ENCODE data around the gene RBM43.
A peak's percentile ranks its signal among the peaks of the same experiment; 100 is the strongest.
"Not testable (repeated sequence)": the region's sequence is repeated elsewhere in the genome, so short reads cannot be mapped to it uniquely, and the experiment has no call there.

RBM43 gene

GRCh38 chr2:151267537-151267936 is 5.9 kb upstream of the RBM43 start:
- no peak for ATAC-seq

- ATAC-seq, result no peak
These were observed 4.3 kb upstream of the RBM43 start for GRCh38 chr2:151265991-151266390.

- ATAC-seq, result no peak
These were observed 2.6 kb upstream of the RBM43 start for GRCh38 chr2:151264157-151264825.

- no peak for ATAC-seq
These were observed 966 bp upstream of the RBM43 start for GRCh38 chr2:151262629-151263028.

GRCh38 chr2:151261977-151262291 is 271 bp upstream of the RBM43 start:
- no peak for ATAC-seq

GRCh38 chr2:151260573-151261230 is 961 bp downstream of the RBM43 start:
- peak in 1 of 2 donors; percentile 8 for ATAC-seq

- ATAC-seq, result no peak
These were observed 3.5 kb downstream of the RBM43 start for GRCh38 chr2:151258121-151258520.

- ATAC-seq, result no peak
These were observed 9.0 kb downstream of the RBM43 start for GRCh38 chr2:151252646-151253045.

GRCh38 chr2:151251012-151251411 is 10.7 kb downstream of the RBM43 start:
- ATAC-seq, result no peak

- no peak for ATAC-seq
These were observed 14.2 kb downstream of the RBM43 start for GRCh38 chr2:151247432-151247831.

- no peak for ATAC-seq
These were observed 15.5 kb downstream of the RBM43 start for GRCh38 chr2:151246152-151246551.

- no peak for ATAC-seq
These were observed 18.2 kb downstream of the RBM43 start for GRCh38 chr2:151243468-151243867.

- ATAC-seq, result no peak
These were observed 20.4 kb downstream of the RBM43 start for GRCh38 chr2:151241224-151241623.

- ATAC-seq, result no peak
These were observed 21.2 kb downstream of the RBM43 start for GRCh38 chr2:151240433-151240832.

- ATAC-seq, result no peak
These were observed 22.0 kb downstream of the RBM43 start for GRCh38 chr2:151239624-151240023.

- ATAC-seq, result peak; percentile 62 to 69
These were observed 22.9 kb downstream of the RBM43 start for GRCh38 chr2:151238527-151239487.

GRCh38 chr2:151237422-151238025 is 24.1 kb downstream of the RBM43 start:
- peak; percentile 56 to 59 for ATAC-seq

- not testable (repeated sequence) for ATAC-seq
These were observed 27.9 kb downstream of the RBM43 start for GRCh38 chr2:151233760-151234159.

- not testable (repeated sequence) for ATAC-seq
These were observed 28.4 kb downstream of the RBM43 start for GRCh38 chr2:151233288-151233687.

GRCh38 chr2:151230627-151231140 is 31.0 kb downstream of the RBM43 start:
- no peak for ATAC-seq

GRCh38 chr2:151228847-151229512 is 32.7 kb downstream of the RBM43 start:
- ATAC-seq, result no peak

- no peak for ATAC-seq
These were observed 44.3 kb downstream of the RBM43 start for GRCh38 chr2:151217343-151217742.

Data from activated CD4-positive, CD25-positive, alpha-beta regulatory T cell treated with anti-CD3 and anti-CD28 coated beads, Interleukin-2, amount 50 U/mL, for 24 hours (primary cell).